AG04450 (cell line): ENCODE measurements around the gene OR4Q2. TPM values are rescaled to one million over a fixed set of nuclear protein-coding genes. Genes with fewer than 3 reads are reported as not detected.
"Not testable (repeated sequence)": the region's sequence is repeated elsewhere in the genome, so short reads cannot be mapped to it uniquely, and the experiment has no call there.

Experiments
- CTCF ChIA-PET: fragments of 300-600, 350-600 bp; formaldehyde crosslinking; extraction: SDS; loops from one replicate; lab custom pipeline; 2022; ENCODE audit warnings: antibody characterized with exemption, inconsistent platforms; lab: Charles Lee
- POLR2A ChIA-PET: fragments of 350-600 bp; formaldehyde crosslinking; extraction: SDS; loops from one replicate; lab custom pipeline; 2021; ENCODE audit warnings: antibody characterized with exemption, inconsistent platforms; lab: Yijun Ruan, JAX
- DNase-seq: peaks from one replicate; pipeline ENCODE4 v3.0.0-alpha.2; 2011; ENCODE audit warnings: low read depth, low spot score
- H3K27ac ChIP-seq: one replicate; pipeline ENCODE4 v1.5.1; 2012; ENCODE audit warnings: low read depth, low read length, control low read depth
- H3K27me3 ChIP-seq: one replicate; pipeline ENCODE4 v1.6.0; 2012; ENCODE audit warnings: low read length; ENCODE audit not compliant: control insufficient read depth, insufficient read depth
- H3K4me3 ChIP-seq: 2 replicates; pipeline ENCODE4 v1.5.1; 2011; ENCODE audit warnings: mild to moderate bottlenecking, low read depth, low read length, control low read depth
- H3K9me3 ChIP-seq: 2 replicates; pipeline ENCODE4 v1.5.1; 2012; ENCODE audit warnings: low read length; ENCODE audit not compliant: control insufficient read depth, insufficient read depth
- CTCF ChIP-seq: IDR thresholded peaks from 2 replicates; pipeline ENCODE4 v1.5.1; 2011; ENCODE audit warnings: low read depth, low read length, control low read depth, inconsistent platforms
- polyA minus RNA-seq: library from RNA; depleted of rRNA, polyadenylated mRNA; stranded (reverse); fragments of >200 nt; gene quantifications from 2 replicates; pipeline ENCODE4 v1.2.3, GENCODE V29; 2011; rRNA and poly(A)+ RNA removed
- polyA plus RNA-seq: library from polyadenylated mRNA; depleted of rRNA; stranded (reverse); fragments of >200 nt; gene quantifications from 2 replicates; pipeline ENCODE4 v1.2.3, GENCODE V29; 2011; rRNA removed

The OR4Q2 gene
- polyA plus RNA-seq (not detected in 2 replicates), polyA minus RNA-seq (not detected in 2 replicates)

DNA sequence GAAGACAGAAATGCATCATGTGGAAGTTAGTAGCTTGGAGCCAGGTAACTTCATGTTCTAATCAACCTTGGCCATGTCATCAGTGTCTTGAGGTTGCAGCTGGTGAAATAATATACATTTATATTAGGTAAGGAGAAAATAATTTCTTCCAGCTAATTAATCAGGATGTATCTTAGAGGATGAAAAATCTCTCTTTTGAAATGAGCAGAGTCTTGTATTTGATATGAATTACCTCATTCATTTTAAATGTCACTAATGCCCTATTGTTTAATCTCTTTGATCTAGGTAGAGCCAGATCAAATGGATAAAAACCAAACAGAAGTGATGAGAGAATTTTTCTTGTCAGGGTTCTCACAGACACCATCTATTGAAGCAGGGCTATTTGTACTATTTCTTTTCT lies at the start of gene OR4Q2:
Gene OR4Q2 (plus strand): TSS at position 301 of the 400 bp plus-strand sequence.
- no peak for DNase-seq
- ChIA-PET POLR2A (no interaction called here), CTCF (no interaction called here)
- H3K9me3 ChIP-seq: peaks cover 10% of the 10 kb centered on the region; the same call in 1 of the 2 replicates
- no peak for TF ChIP-seq CTCF
- no peak within 1 kb of the TSS for H3K4me3 ChIP-seq
- H3K27me3 ChIP-seq: no peaks in the 10 kb centered on the region
- H3K27ac ChIP-seq: no peak within 1 kb of the TSS

- CTCF ChIA-PET, H3K27me3 ChIP-seq, DNase-seq, H3K4me3 ChIP-seq, H3K27ac ChIP-seq, H3K9me3 ChIP-seq, POLR2A ChIA-PET: not testable (repeated sequence)
Measured at GRCh38 chr14:19969735-19970134, 32.2 kb upstream of the OR4Q2 start.

- Histone ChIP-seq H3K27ac (no peak overlapping the region), H3K27me3 (no peaks in the 10 kb centered on the region), H3K9me3 (no peaks in the 10 kb centered on the region), H3K4me3 (no peak overlapping the region)
- POLR2A ChIA-PET: no interaction called here
- TF ChIP-seq CTCF: no peak
- DNase-seq: no peak
- CTCF ChIA-PET: no interaction called here
Measured at GRCh38 chr14:19974844-19975243, 27.1 kb upstream of the OR4Q2 start.

GRCh38 chr14:19975291-19975690 lies 26.7 kb upstream of the OR4Q2 start, which contains the start of gene OR4K15:
OR4K15 (plus strand) TSS chr14:19975591; CDS start chr14:19975591, 0 bp downstream.
- ChIA-PET CTCF (no interaction called here), POLR2A (no interaction called here)
- no peak for TF ChIP-seq CTCF
- Histone ChIP-seq H3K27me3 (no peaks in the 10 kb centered on the region), H3K4me3 (no peak within 1 kb of the TSS), H3K27ac (no peak within 1 kb of the TSS), H3K9me3 (no peaks in the 10 kb centered on the region)
- no peak for DNase-seq

DNA sequence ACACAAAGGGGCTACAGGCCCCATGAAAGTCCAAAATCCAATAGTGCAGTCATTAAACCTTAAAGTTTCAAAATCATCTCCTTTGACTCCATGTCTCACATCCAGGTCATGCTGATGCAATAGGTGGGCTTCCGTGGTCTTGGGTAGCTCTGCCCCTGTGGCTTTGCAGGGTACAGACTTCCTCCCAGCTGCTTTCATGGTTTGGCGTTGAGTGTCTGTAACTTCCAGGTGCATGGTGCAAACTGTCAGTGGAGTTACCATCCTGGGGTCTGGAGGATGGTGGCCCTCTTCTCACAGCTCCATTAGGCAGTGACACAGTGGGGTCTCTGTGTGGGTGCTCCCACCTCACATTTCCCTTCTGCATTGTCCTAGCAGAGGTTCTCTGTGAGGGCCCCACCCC lies 8.5 kb upstream of the OR4Q2 start:
- Histone ChIP-seq H3K27me3 (no peaks in the 10 kb centered on the region), H3K27ac (no peak overlapping the region), H3K4me3 (no peak overlapping the region), H3K9me3 (peaks cover 16% of the 10 kb centered on the region)
- CTCF ChIA-PET: no interaction called here
- DNase-seq: no peak
- TF ChIP-seq CTCF: no peak
- POLR2A ChIA-PET: no interaction called here

DNA sequence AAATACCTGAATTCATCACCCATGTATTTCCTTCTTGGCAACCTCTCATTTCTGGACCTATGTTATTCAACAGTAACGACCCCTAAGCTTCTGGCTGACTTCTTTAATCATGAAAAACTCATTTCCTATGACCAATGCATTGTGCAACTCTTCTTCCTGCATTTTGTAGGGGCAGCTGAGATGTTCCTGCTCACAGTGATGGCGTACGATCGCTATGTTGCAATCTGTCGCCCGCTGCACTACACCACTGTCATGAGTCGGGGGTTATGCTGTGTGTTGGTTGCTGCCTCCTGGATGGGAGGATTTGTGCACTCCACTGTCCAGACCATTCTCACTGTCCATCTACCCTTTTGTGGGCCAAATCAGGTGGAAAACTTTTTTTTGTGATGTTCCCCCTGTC lies 356 bp downstream of the OR4Q2 start:
- DNase-seq: no peak
- H3K27ac ChIP-seq: no peak overlapping the region
- TF ChIP-seq CTCF: no peak
- ChIA-PET CTCF (no interaction called here), POLR2A (no interaction called here)
- no peak overlapping the region for H3K4me3 ChIP-seq
- peaks cover 11% of the 10 kb centered on the region; the same call in 1 of the 2 replicates for H3K9me3 ChIP-seq
- H3K27me3 ChIP-seq: no peaks in the 10 kb centered on the region
